ENCODE results near the gene GAP43.

The GAP43 gene, protein sequence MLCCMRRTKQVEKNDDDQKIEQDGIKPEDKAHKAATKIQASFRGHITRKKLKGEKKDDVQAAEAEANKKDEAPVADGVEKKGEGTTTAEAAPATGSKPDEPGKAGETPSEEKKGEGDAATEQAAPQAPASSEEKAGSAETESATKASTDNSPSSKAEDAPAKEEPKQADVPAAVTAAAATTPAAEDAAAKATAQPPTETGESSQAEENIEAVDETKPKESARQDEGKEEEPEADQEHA

DNA sequence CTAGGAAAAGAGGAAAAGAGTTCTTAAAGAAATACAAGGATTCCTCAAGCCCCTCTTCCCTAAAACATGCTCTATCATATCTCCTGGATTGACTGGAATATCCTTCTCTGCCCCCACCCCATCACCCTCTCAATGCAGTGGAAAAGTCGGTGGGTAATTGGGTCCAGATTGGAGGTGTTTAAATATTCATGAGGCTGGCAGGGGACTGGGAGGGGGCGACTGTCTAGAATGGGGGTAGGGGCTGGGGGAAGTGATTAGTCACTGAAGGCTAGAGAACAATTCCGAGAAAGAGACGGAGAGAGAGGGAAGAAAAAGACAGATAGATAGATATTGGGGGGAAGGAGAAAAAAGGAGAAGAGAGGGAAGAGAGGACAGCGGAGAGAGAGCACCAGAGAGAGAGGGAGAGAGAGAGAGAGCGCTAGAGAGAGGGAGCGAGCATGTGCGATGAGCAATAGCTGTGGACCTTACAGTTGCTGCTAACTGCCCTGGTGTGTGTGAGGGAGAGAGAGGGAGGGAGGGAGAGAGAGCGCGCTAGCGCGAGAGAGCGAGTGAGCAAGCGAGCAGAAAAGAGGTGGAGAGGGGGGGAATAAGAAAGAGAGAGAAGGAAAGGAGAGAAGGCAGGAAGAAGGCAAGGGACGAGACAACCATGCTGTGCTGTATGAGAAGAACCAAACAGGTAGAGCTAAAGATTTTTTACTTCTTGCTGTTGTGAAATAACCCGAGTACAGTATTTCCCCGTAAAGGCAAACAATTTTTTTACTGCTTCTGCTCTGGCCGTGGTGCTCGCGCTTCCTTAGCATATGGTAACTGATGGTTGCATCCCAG, at the start of gene GAP43:
TSS of gene GAP43 (plus strand) at position 467 of the 825 bp plus-strand sequence. CDS start at position 647, 180 bp downstream.
- no peak for DNase-seq (ENCODE audit: extremely low spot score, insufficient read length, low read depth)
- no peak for FAIRE-seq

DNA sequence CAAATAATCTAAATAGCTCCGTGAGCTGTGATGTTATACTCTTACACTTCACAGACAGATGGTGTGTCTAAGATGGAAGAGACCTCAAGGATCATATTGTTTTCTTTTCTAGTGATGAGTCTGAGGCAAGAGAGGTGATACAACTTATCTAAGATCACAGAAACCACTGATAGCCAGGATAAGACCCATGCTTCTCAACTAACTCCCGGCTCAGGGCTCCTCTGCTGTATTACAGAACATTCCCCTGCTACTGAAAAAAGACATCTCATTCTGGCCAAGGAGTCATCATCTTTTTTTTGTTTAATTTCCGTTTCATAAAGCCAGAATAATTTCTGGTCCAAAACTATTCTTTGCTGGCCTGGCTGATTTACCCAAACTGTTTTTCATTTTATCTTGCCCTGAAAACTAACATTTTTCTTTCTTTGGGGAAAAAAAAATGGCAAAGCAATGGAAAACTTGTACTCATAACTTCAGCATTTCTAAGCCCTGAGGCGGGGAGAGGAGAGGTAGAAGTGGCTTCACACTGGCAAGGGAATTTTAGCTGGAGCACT, 46.9 kb upstream of the GAP43 start:
- DNase-seq (ENCODE audit: extremely low spot score, insufficient read length, low read depth) (no peak), FAIRE-seq (no peak)

DNA sequence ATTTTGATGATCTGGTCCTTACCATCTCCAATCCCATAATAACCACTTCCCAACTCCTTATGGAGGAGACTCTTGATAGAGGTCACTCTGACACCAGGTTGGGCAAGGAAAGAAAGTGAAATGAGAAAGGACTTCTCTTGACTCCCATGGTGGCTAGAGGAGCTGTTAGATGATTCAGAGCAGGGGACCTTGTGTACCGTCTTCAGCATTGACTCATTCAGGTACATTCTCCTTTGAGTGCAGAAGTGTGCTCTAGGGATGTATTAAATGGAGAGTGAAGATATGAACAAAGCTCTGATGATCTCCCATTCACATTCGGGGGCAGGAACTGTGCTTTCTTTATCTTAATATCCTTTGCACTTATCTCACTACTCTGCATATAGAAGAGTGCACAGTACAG, 46.3 kb upstream of the GAP43 start:
- no peak for DNase-seq (ENCODE audit: extremely low spot score, insufficient read length, low read depth)
- FAIRE-seq, result no peak

DNA sequence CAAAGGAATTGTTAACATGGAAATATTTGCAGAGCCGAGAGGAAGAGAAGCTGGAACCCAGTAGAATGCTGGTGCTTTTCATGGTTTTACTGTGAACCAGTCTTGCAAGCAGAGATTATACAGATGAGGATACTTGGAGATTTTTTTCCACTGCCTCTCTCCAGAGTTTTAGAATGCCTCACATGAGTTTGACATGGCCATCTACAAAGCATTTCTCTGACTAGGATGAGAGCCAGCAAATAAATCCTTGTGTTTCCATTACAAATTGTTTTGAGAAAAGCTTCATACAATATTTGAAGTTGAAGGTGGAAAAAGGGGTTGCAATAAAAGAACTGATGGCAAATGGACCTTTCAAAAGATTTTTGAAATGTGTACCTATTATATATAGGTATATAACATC, 45.0 kb upstream of the GAP43 start:
- FAIRE-seq (no peak), DNase-seq (ENCODE audit: extremely low spot score, insufficient read length, low read depth) (no peak)

DNA sequence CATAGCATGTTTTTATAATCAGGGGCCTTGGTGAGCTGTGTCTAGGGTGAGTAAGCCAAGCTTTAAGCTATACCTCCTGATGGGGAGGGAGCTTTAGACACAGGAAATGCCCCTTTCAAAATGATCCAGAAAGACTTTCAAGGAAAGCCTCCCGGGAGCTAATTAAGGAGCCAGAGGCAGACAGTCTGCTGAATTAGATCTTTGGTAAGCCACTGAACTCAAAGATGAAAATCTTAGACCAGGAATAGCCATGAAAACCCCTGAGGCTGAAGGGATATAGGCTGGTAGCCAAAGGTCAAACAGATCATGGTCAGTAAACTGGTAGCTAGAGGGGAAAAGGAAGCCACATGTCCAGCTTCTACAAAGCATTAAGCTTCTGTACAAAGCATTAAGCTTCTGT, 42.7 kb upstream of the GAP43 start:
- DNase-seq (ENCODE audit: extremely low spot score, insufficient read length, low read depth) (no peak), FAIRE-seq (no peak)

DNA sequence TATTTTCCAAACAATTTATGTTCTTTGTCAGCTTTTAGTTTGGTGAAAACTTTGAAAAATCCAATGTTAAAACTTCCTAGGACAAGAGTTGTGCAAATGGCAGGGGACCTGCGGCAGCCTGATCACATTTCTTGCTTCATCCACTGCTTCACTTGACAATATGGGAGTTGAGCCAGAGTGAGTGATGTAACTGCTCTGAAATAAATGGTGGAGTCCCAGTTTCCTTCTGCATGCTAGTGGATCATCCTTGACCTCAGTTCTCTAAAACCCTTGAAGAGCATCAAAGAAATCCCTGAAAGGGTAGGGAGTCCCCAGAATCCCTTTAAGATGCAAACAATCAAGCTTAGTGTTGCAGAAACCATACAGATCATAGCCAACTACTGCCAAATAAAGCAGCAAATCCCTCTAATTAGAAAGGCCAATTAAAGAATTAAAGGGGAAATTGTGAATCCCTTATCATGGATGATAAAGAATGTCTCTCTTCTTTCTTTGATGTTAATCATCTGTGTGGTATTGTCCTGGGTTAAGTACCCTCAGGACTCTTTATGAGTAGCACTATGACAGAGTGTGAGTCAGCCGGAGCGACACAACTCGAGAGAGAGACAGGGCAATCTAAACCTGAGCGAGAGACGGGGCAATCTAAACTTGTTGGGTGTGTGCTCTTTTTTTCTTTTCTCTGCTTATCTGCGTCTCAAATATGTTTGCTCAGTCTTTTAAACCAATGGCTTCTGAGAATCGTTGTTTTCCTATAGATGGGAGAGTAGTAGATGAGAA, 41.8 kb upstream of the GAP43 start:
- no peak for FAIRE-seq
- no peak for DNase-seq (ENCODE audit: extremely low spot score, insufficient read length, low read depth)

DNA sequence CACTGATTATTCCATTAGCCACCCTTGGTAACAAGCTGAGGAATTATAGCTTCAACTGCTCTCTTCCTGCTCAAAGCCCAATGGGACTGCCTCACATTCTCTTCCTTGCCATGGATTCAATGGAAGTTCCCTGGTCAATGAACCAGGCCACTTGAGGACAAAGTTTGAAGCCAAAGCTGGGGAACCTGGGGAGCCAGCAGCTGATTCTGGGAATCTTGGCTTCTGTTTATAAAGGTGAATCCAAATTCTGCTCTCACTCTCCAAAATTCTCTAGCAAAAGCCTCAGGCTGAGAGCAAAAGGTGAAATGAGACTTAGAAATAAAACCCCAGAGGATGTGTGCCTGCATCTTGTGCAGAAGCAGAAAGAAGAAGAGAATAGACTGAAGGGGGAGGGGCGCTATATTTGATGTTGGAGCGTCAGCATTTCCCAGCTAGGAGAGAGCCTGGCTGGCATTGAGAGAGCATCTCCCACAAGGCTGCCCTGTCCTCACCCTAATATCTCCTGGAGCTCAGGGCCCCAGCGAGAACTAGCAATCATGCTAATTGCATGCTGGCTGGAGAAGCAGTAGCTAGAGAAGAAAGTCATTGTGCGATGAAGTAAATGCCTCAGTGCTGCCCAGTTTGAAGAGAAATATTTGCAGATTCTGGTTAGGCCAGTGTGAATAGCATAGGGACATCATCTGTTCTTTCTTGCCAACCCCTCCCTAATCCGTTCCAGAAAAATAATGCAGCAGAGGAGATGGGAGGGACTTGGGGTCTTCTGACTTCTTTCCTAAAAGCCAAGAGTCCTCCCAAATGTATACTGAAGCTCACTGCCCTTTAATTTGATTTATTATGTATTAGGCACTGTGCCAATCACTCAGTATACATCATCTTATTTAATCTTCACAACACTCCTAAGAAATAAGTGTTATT, 34.9 kb upstream of the GAP43 start:
- no peak for DNase-seq (ENCODE audit: extremely low spot score, insufficient read length, low read depth)
- no peak for FAIRE-seq

DNA sequence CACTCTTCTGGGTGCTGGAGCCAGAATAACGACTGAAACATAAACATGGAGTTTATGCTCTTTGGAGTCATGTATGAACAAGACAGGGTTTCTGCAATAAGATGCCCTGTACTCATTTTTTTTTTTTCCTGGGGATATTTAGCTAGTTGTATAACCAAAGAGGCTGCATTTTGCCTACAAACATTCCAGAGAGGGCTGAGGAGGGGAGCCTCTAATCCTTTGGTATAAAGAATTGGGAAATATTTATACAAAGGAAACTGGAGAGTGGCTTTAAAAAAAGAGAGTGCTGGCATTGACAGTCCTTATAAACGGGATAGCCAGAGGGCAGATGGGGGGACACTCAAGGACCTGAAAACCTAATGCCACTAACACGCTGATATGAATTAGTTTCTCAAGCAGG, 32.4 kb upstream of the GAP43 start:
- no peak for FAIRE-seq
- DNase-seq (ENCODE audit: extremely low spot score, insufficient read length, low read depth), result no peak

DNA sequence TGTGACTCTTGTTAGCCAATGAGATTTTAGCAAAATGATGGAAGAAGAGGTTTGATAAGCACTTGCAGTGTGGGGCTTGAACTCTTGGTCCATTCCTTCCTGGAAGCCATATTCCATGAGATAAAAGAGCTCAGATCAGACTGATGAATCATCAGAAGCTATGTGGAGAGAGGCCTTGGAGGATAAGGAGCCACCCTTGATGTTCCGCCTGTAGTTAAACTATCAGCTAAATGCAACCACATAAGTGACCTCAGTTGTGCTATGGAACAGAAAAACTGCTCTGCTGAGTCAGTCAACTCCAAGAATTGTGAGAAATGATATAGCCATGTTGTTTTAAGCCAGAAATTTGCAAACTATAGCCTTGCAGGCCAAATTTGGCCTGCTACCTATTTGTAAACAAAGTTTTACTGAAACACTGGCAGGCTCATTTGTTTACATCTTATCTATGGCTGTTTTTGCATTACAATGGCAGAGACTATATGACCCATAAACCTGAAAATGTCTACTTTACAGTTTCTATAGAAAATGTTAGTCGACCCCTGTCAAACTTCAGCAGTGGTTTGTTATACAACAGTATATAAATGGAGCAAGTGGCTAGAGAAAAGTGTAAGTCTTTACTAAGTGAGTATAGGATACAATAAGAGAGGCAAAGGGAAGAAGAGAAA, 27.6 kb upstream of the GAP43 start:
- no peak for FAIRE-seq
- no peak for DNase-seq (ENCODE audit: extremely low spot score, insufficient read length, low read depth)

DNA sequence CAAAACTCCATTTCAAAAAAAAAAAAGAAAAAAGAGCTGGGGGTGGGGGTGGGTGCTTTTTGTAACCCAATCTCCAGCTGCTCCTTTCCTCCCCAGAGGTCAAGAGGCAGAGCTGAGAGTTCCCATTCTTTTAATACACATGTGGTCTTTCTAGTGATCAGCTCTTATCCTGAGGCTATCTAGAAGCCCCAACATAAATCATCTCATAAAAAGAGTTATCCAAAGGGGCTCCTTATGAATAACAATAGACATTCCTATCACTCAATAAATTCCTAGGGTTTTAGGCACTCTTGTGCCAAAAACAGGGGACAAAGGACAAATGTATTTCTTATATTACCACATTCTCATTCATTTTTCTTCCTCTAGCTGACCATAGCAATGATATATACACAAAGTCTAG, 25.1 kb upstream of the GAP43 start:
- FAIRE-seq, result no peak
- DNase-seq (ENCODE audit: extremely low spot score, insufficient read length, low read depth), result no peak

DNA sequence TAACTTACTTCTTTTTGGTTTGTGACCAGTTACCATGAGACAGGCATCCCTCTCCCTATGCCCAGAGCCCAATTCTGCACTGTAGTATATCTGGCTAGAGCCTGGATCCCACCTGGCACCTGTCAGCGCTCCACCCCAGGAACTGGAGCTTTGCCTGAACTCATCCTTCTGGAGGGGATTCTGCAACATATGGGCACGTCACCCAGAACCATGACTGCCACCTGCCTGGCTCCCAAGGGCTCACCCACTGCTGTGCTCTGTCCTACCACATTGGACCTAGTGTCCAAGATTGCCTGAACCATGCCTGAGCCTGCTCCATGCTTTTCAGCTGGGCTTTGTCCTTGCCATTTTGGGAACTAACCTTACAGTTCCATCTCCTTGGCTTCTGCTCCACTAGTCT, 21.1 kb upstream of the GAP43 start:
- no peak for FAIRE-seq
- DNase-seq (ENCODE audit: extremely low spot score, insufficient read length, low read depth), result no peak

DNA sequence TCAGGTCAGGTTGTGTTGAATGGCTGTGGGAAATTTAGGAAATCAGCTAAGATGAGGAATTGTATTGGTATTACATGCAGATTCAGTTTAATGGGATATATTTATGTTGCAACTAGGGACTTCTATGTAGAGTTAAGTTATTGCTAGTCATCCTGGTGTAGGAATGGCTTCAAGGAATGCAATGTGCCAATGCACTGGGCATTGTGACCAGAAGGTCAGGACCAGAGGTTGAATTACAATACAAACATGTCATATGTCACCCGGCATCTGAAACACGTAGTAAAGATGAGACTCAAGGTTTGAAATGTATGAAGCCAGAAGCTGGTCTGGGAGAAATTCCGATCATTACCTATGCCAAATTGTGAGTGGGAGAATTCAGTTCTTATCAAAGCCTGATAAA, 11.7 kb upstream of the GAP43 start:
- FAIRE-seq, result no peak
- no peak for DNase-seq (ENCODE audit: extremely low spot score, insufficient read length, low read depth)

DNA sequence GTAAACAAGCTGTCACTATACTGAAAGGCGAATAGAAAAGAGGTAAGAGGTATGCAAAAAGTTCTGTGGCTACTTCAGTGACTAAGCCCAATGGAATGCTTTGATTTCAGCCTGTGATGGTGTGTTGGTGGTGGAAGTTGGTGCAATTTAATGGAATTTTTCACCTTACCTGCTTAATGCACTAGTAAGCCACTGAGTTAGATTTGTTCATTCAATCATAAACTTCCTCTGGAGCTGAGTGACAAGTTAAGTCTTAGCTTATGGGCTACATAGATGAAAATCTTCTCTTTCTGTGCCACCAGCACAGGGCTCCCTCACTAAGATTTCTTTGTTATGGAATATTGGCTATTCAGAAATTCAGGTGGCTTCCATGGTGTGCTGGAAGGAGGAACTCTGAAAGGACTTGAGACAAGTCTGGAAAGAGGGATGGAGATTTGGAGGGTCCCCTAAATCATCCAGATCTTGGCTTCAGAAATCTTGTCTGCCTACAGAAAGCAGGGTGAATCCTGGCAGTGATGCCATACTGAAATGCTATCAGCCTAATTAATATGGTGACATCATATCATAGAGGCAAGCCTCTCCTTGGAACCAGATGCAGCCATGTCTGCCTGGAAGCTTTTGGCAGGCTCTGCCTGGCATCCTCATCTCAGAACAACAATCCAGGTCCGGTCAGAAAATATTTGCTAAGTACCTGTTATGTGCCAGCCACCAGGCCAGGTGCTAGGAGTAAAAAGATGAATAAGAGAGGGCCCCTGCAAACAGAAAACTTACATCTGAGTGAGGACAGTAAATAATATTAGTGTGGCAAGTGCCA, 8.1 kb upstream of the GAP43 start:
- FAIRE-seq (no peak), DNase-seq (ENCODE audit: extremely low spot score, insufficient read length, low read depth) (no peak)

DNA sequence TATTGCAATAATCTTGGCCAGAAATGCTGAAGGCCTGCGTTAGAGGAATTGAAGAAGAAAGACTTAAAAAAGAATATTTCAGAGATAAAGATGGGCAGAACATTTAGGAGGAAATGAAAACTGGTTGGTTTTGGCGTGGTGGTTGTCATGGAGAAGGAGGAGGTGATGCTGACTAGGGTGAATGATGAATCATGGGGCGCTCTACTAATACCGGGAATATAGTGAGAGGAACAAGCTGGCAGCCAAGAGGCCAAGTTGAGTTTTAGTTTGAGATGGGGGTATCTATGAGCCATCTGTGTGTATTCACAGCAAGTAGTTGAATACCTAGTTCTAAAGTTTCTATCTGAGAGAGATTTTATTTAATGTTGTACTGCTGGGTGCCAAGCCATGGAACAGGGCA, 6.8 kb upstream of the GAP43 start:
- DNase-seq (ENCODE audit: extremely low spot score, insufficient read length, low read depth) (no peak), FAIRE-seq (no peak)

DNA sequence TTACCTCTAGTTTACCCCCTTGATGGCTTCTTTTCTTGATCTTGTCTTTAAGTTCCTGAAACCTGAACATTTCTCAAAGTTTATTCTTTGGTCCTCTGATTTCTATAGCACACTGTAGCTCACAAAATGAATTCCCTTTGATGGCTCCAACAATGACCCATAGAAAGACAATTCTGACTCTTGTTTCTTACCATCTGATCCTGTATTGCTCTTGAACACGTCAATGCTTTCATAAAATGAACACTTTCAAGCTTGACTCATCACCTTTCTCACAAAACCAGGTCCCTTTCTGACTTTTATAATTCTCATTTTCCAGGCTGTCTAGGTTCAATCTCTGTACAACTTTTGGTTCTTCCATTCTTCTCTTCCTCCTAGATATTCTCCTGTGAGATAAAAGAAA, 5.7 kb upstream of the GAP43 start:
- DNase-seq (ENCODE audit: extremely low spot score, insufficient read length, low read depth), result no peak
- FAIRE-seq, result no peak

DNA sequence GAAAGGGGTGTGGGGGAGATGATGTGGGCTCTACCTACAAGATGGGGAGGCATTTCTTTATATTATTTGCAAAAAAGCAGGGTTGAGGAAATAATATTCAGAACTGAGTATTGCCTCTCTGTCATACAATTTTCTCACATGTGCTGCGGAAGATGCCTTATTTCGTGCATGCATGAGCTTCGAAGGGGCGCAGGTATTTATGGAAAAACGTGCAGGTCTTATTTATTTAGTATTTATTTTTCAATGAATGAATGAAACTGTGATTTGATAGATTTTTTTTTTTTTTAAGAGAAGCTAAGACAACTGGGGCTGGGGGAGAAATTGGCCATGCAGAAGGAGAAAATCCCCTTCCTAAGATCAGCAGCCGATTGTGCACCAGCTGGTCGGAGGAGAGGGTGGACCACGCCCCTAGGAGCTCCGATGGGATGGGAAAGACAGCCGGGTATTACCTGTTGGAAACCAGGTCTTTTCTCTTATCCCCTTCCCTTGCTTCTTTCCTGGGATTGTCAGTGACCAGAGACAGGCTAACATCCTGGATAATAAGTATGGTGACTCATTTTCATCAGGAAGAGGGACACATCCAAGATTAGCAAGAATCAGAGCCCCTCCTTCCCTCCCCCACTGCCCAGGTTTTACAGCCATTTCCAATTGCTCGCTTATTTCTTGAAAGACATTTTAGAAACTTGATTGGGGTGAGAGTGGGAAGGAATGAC, 875 bp downstream of the GAP43 start:
- no peak for DNase-seq (ENCODE audit: extremely low spot score, insufficient read length, low read depth)
- no peak for FAIRE-seq

DNA sequence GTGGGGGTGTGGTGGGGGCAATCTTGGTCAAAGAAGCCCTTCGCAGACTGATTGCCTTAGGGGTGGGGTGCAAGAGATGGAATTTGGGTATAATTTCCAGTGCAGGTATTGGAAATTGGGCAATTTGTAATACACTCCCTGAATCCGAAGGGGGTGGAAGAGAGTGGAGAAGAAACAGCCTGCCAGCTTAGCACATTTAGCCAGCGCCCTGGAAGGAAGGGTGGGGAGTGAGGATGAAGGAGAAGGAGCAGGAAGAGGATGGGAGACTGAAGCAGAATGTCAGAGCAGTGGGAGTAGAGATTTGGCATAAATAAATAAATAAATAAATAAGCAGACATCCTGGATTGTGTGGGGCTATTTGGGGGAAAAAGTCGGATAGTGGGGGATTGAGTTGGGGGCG, 1.6 kb downstream of the GAP43 start:
- DNase-seq (ENCODE audit: extremely low spot score, insufficient read length, low read depth), result no peak
- no peak for FAIRE-seq

DNA sequence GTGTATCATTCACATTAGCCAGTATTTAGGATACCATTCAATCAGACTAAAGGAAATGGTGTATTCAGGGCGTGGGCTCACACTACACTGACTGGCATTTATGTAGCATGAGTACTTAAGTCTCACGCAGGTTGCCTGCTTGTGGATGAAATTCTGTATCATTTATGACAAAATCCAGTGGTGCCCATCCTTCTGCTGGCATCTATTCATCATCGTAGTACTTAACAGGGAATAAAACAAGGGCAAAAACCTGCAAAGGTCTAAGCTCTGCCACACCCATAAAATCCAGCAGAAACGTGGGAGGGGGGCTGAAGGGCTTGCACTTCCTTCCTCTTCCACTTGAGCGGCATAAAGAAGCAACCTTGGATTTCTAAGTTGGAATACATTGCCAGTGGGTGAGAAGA, 2.7 kb downstream of the GAP43 start:
- FAIRE-seq, result no peak
- no peak for DNase-seq (ENCODE audit: extremely low spot score, insufficient read length, low read depth)

All from GM18507 (cell line).